ENCODE measurements around the gene SETBP1. TPM values are rescaled to one million over a fixed set of nuclear protein-coding genes. Genes with fewer than 3 reads are reported as not detected.

SETBP1 gene
- total RNA-seq, 1 experiment from 2014 or later, result 11.9 TPM

- Histone ChIP-seq H3K4me1 (peaks cover 16% of the 10 kb centered on the region), H3K27me3 (no peaks in the 10 kb centered on the region), H3K9me3 (replicated peaks) (no peaks in the 10 kb centered on the region), H3K27ac (peak overlapping the region; percentile 65), H3K36me3 (no peaks in the 10 kb centered on the region), H3K4me3 (no peak overlapping the region)
- peak in 1 of 2 experiments; percentile 17 for DNase-seq
Observed at GRCh38 chr18:44802508-44802907, 121.8 kb downstream of the SETBP1 start.

GRCh38 chr18:44803019-44803650 is 122.4 kb downstream of the SETBP1 start:
- peaks cover 16% of the 10 kb centered on the region for H3K4me1 ChIP-seq
- H3K4me3 ChIP-seq, result no peak overlapping the region
- DNase-seq, result peak; percentile 55 to 70
- H3K36me3 ChIP-seq, result no peaks in the 10 kb centered on the region
- no peaks in the 10 kb centered on the region for H3K27me3 ChIP-seq
- H3K9me3 ChIP-seq (replicated peaks), result no peaks in the 10 kb centered on the region
- peak overlapping the region; percentile 65 for H3K27ac ChIP-seq

- DNase-seq, result no peak
Observed at GRCh38 chr18:44804033-44804432, 123.3 kb downstream of the SETBP1 start.

GRCh38 chr18:44805176-44805575 is 124.5 kb downstream of the SETBP1 start:
- Histone ChIP-seq H3K4me1 (peaks cover 16% of the 10 kb centered on the region), H3K9me3 (replicated peaks) (no peaks in the 10 kb centered on the region), H3K4me3 (no peak overlapping the region), H3K27me3 (no peaks in the 10 kb centered on the region), H3K36me3 (no peaks in the 10 kb centered on the region), H3K27ac (no peak overlapping the region)
- no peak for DNase-seq

More at GRCh38 chr18:44804033-44804432, 123.3 kb downstream of the SETBP1 start:
- Histone ChIP-seq H3K4me1 (peaks cover 16% of the 10 kb centered on the region), H3K36me3 (no peaks in the 10 kb centered on the region), H3K9me3 (replicated peaks) (no peaks in the 10 kb centered on the region), H3K4me3 (no peak overlapping the region), H3K27me3 (no peaks in the 10 kb centered on the region), H3K27ac (no peak overlapping the region; the same call in 1 of the 2 replicates)

- no peak overlapping the region for H3K27ac ChIP-seq
- no peaks in the 10 kb centered on the region for H3K9me3 ChIP-seq (replicated peaks)
- H3K4me1 ChIP-seq, result peaks cover 16% of the 10 kb centered on the region
- DNase-seq, result no peak
- no peak overlapping the region for H3K4me3 ChIP-seq
- no peaks in the 10 kb centered on the region for H3K27me3 ChIP-seq
- no peaks in the 10 kb centered on the region for H3K36me3 ChIP-seq
Observed at GRCh38 chr18:44805643-44806042, 125.0 kb downstream of the SETBP1 start.

GRCh38 chr18:44807766-44808165 is 127.1 kb downstream of the SETBP1 start:
- Histone ChIP-seq H3K27me3 (no peaks in the 10 kb centered on the region), H3K27ac (no peak overlapping the region), H3K4me3 (no peak overlapping the region), H3K9me3 (replicated peaks) (no peaks in the 10 kb centered on the region), H3K4me1 (peaks cover 26% of the 10 kb centered on the region), H3K36me3 (no peaks in the 10 kb centered on the region)
- DNase-seq, result no peak

GRCh38 chr18:44811572-44812125 is 131.0 kb downstream of the SETBP1 start:
- peak overlapping the region; percentile 30; the same call in 1 of the 2 replicates for H3K27ac ChIP-seq
- H3K36me3 ChIP-seq, result no peaks in the 10 kb centered on the region
- H3K9me3 ChIP-seq (replicated peaks), result no peaks in the 10 kb centered on the region
- no peak overlapping the region for H3K4me3 ChIP-seq
- H3K4me1 ChIP-seq, result peaks cover 16% of the 10 kb centered on the region; the same call in 1 of the 2 replicates
- no peaks in the 10 kb centered on the region for H3K27me3 ChIP-seq
- DNase-seq, result peak; percentile 66 to 74

- Histone ChIP-seq H3K36me3 (no peaks in the 10 kb centered on the region), H3K4me3 (no peak overlapping the region), H3K9me3 (replicated peaks) (no peaks in the 10 kb centered on the region), H3K27ac (peak overlapping the region; percentile 30; the same call in 1 of the 2 replicates), H3K4me1 (peaks cover 16% of the 10 kb centered on the region; the same call in 1 of the 2 replicates), H3K27me3 (no peaks in the 10 kb centered on the region)
- no peak for DNase-seq
Observed at GRCh38 chr18:44812426-44812825, 131.7 kb downstream of the SETBP1 start.

GRCh38 chr18:44813586-44813985 is 132.9 kb downstream of the SETBP1 start:
- no peak overlapping the region for H3K27ac ChIP-seq
- no peak for DNase-seq
- H3K9me3 ChIP-seq (replicated peaks), result no peaks in the 10 kb centered on the region
- H3K4me3 ChIP-seq, result no peak overlapping the region
- no peaks in the 10 kb centered on the region for H3K36me3 ChIP-seq
- no peaks in the 10 kb centered on the region for H3K27me3 ChIP-seq
- H3K4me1 ChIP-seq, result peaks cover 16% of the 10 kb centered on the region; the same call in 1 of the 2 replicates

- H3K27me3 ChIP-seq, result no peaks in the 10 kb centered on the region
- H3K36me3 ChIP-seq, result no peaks in the 10 kb centered on the region
- no peaks in the 10 kb centered on the region for H3K9me3 ChIP-seq (replicated peaks)
- H3K27ac ChIP-seq, result no peak overlapping the region
- H3K4me1 ChIP-seq, result peaks cover 16% of the 10 kb centered on the region; the same call in 1 of the 2 replicates
- no peak overlapping the region for H3K4me3 ChIP-seq
- no peak for DNase-seq
Observed at GRCh38 chr18:44815108-44815507, 134.4 kb downstream of the SETBP1 start.

- Histone ChIP-seq H3K4me1 (peaks cover 12% of the 10 kb centered on the region; the same call in 1 of the 2 replicates), H3K9me3 (replicated peaks) (no peaks in the 10 kb centered on the region)
- DNase-seq, result no peak
Observed at GRCh38 chr18:44816050-44816449, 135.4 kb downstream of the SETBP1 start.

GRCh38 chr18:44816477-44816876 is 135.8 kb downstream of the SETBP1 start:
- no peak for DNase-seq
- no peak overlapping the region for H3K4me3 ChIP-seq
- H3K27ac ChIP-seq, result no peak overlapping the region
- H3K4me1 ChIP-seq, result peaks cover 7% of the 10 kb centered on the region; the same call in 1 of the 2 replicates
- no peaks in the 10 kb centered on the region for H3K9me3 ChIP-seq (replicated peaks)
- H3K36me3 ChIP-seq, result no peaks in the 10 kb centered on the region
- H3K27me3 ChIP-seq, result no peaks in the 10 kb centered on the region

More at GRCh38 chr18:44816050-44816449, 135.4 kb downstream of the SETBP1 start:
- no peak overlapping the region for H3K4me3 ChIP-seq
- H3K27me3 ChIP-seq, result no peaks in the 10 kb centered on the region
- no peak overlapping the region for H3K27ac ChIP-seq
- H3K36me3 ChIP-seq, result no peaks in the 10 kb centered on the region

- Histone ChIP-seq H3K27me3 (no peaks in the 10 kb centered on the region), H3K27ac (no peak overlapping the region), H3K4me3 (no peak overlapping the region), H3K4me1 (no peaks in the 10 kb centered on the region), H3K9me3 (replicated peaks) (no peaks in the 10 kb centered on the region), H3K36me3 (no peaks in the 10 kb centered on the region)
- no peak for DNase-seq
Observed at GRCh38 chr18:44817831-44818473, 137.3 kb downstream of the SETBP1 start.

- no peak for DNase-seq
- Histone ChIP-seq H3K27ac (no peak overlapping the region), H3K9me3 (replicated peaks) (no peaks in the 10 kb centered on the region), H3K4me1 (no peaks in the 10 kb centered on the region), H3K4me3 (no peak overlapping the region), H3K36me3 (no peaks in the 10 kb centered on the region), H3K27me3 (no peaks in the 10 kb centered on the region)
Observed at GRCh38 chr18:44818668-44819403, 138.1 kb downstream of the SETBP1 start.
